H1 (cell line): Measurements from ENCODE around the gene OR2J2. TPM values are rescaled to one million over a fixed set of nuclear protein-coding genes. Genes with fewer than 3 reads are reported as not detected.
"Not testable (repeated sequence)": the region's sequence is repeated elsewhere in the genome, so short reads cannot be mapped to it uniquely, and the experiment has no call there.

Experiments used
- CTCF ChIA-PET: fragments of 300-600 bp; sonication (Branson Sonifier 250); formaldehyde crosslinking; loops from one replicate; lab custom pipeline; 2021; ENCODE audit not compliant: partially characterized antibody; lab: Charles Lee
- POLR2A ChIA-PET: fragments of 300-600 bp; sonication (Branson Sonifier 250); formaldehyde crosslinking; loops from one replicate; lab custom pipeline; 2021; ENCODE audit warnings: inconsistent platforms; ENCODE audit not compliant: partially characterized antibody; lab: Charles Lee
- DNase-seq, 2 experiments: peaks; one replicate each; pipeline versions ENCODE4 v3.0.0 to v3.0.0-alpha.2; 2010 to 2022; ENCODE audit warnings: low spot score in 2 of 2, low read depth in 1 of 2, mixed read lengths in 1 of 2
- FAIRE-seq: peaks from 2 replicates; lab custom pipeline; 2011; peaks lifted over from hg19 to GRCh38; lab: Jason Lieb, UNC
- H2AFZ ChIP-seq: 2 replicates; pipeline ENCODE4 v1.8.1; 2012; ENCODE audit warnings: low read length, inconsistent platforms
- H2AK5ac ChIP-seq: 2 replicates; pipeline ENCODE4 v1.6.1; 2013; ENCODE audit warnings: low read depth, low read length
- H2BK120ac ChIP-seq: replicated peaks from 2 replicates; pipeline ENCODE3; 2013; ENCODE audit warnings: low read depth, low read length, inconsistent platforms
- H2BK12ac ChIP-seq: 2 replicates; pipeline ENCODE4 v1.6.1; 2013; ENCODE audit warnings: low read depth, low read length
- H2BK15ac ChIP-seq: 2 replicates; pipeline ENCODE4 v1.6.1; 2013; ENCODE audit warnings: low read length
- H2BK20ac ChIP-seq: 2 replicates; pipeline ENCODE4 v1.6.1; 2013; ENCODE audit warnings: low read length
- H2BK5ac ChIP-seq: 2 replicates; pipeline ENCODE4 v1.6.1; 2013; ENCODE audit warnings: low read depth, low read length
- H3K14ac ChIP-seq: 2 replicates; pipeline ENCODE4 v1.6.1; 2013; ENCODE audit warnings: inconsistent platforms; ENCODE audit not compliant: insufficient read length
- H3K18ac ChIP-seq: 2 replicates; pipeline ENCODE4 v1.6.1; 2013; ENCODE audit warnings: low read length; ENCODE audit errors: extremely low read depth
- H3K23ac ChIP-seq: 2 replicates; pipeline ENCODE4 v1.6.1; 2013; ENCODE audit warnings: inconsistent platforms; ENCODE audit not compliant: insufficient read length
- H3K23me2 ChIP-seq: 2 replicates; pipeline ENCODE4 v1.6.1; 2013; ENCODE audit warnings: low read depth, low read length
- H3K27ac ChIP-seq: 2 replicates; pipeline ENCODE4 v1.6.1; 2011; ENCODE audit warnings: low read depth, low read length, inconsistent platforms
- H3K27me3 ChIP-seq, 4 experiments: replicated peaks in 1 of 4; 1 replicate in 1 of 4; 2 replicates in 3 of 4; pipeline versions ENCODE4 v1.6.1 to v1.8.1; 2011 to 2013; ENCODE audit warnings: low read length in 3 of 4, mild to moderate bottlenecking in 3 of 4, inconsistent platforms in 2 of 4, mixed read lengths in 2 of 4, moderate library complexity in 1 of 4; ENCODE audit not compliant: control insufficient read depth in 3 of 4, insufficient read depth in 3 of 4; ENCODE audit errors: extremely low read depth in 1 of 4
- H3K36me3 ChIP-seq, 4 experiments: 2 replicates each; pipeline versions ENCODE4 v1.6.1 to v1.8.1; 2011 to 2013; ENCODE audit warnings: mild to moderate bottlenecking in 4 of 4, low read length in 3 of 4, moderate library complexity in 2 of 4, control low read depth in 1 of 4, inconsistent platforms in 1 of 4; ENCODE audit not compliant: insufficient read depth in 4 of 4, control insufficient read depth in 2 of 4
- H3K4ac ChIP-seq: replicated peaks from 2 replicates; pipeline ENCODE3; 2013; ENCODE audit warnings: low read length, low read depth, mixed read lengths, inconsistent platforms; ENCODE audit not compliant: insufficient read length
- H3K4me1 ChIP-seq, 4 experiments: replicated peaks in 1 of 4; 1 replicate in 1 of 4; 2 replicates in 3 of 4; pipeline versions ENCODE4 v1.6.1 to v1.8.1; 2011 to 2013; ENCODE audit warnings: low read length in 3 of 4, inconsistent platforms in 2 of 4, mixed read lengths in 1 of 4; ENCODE audit not compliant: insufficient read depth in 4 of 4, control insufficient read depth in 3 of 4
- H3K4me2 ChIP-seq, 2 experiments: 2 replicates each; pipeline versions ENCODE4 v1.6.1 to v1.8.1; 2011 to 2013; ENCODE audit warnings: low read depth in 2 of 2, low read length in 2 of 2, control low read depth in 1 of 2, inconsistent platforms in 1 of 2, mild to moderate bottlenecking in 1 of 2; ENCODE audit not compliant: insufficient read depth in 1 of 2
- H3K4me3 ChIP-seq, 4 experiments: fragments of 200-600, 300-600 bp in 1 of 4; sonication (generic), shearing (Covaris generic), sonication (Bioruptor Twin) in 1 of 4; 2 replicates each; pipeline versions ENCODE4 v1.5.1 to v1.8.1; 2011 to 2016; ENCODE audit warnings: low read length in 4 of 4, low read depth in 3 of 4, control low read depth in 2 of 4, inconsistent platforms in 2 of 4, mild to moderate bottlenecking in 2 of 4, mixed read lengths in 1 of 4, moderate library complexity in 1 of 4; ENCODE audit not compliant: insufficient read depth in 2 of 4; ENCODE audit errors: extremely low read depth in 1 of 4
- H3K56ac ChIP-seq: replicated peaks from 2 replicates; pipeline ENCODE3; 2013; ENCODE audit warnings: low read depth, mild to moderate bottlenecking, mixed read lengths, low read length, inconsistent platforms; ENCODE audit not compliant: insufficient read length
- H3K79me1 ChIP-seq: 2 replicates; pipeline ENCODE4 v1.6.1; 2013; ENCODE audit warnings: low read depth, low read length, control low read depth
- H3K79me2 ChIP-seq, 2 experiments: 2 replicates each; pipeline versions ENCODE4 v1.6.1 to v1.8.1; 2012 to 2013; ENCODE audit warnings: low read length in 2 of 2, mild to moderate bottlenecking in 2 of 2, inconsistent platforms in 1 of 2; ENCODE audit not compliant: insufficient read depth in 2 of 2, control insufficient read depth in 1 of 2
- H3K9ac ChIP-seq, 4 experiments: replicated peaks in 1 of 4; 1 replicate in 1 of 4; 2 replicates in 3 of 4; pipeline versions ENCODE4 v1.6.1 to v1.8.1; 2011 to 2013; ENCODE audit warnings: low read depth in 3 of 4, low read length in 3 of 4, control low read depth in 2 of 4, mild to moderate bottlenecking in 2 of 4, moderate library complexity in 2 of 4, inconsistent platforms in 1 of 4; ENCODE audit errors: extremely low read depth in 1 of 4
- H3K9me3 ChIP-seq, 2 experiments: 2 replicates each; pipeline versions ENCODE4 v1.6.1 to v1.8.1; 2012 to 2013; ENCODE audit warnings: mild to moderate bottlenecking in 2 of 2, moderate library complexity in 2 of 2, control low read depth in 1 of 2, inconsistent platforms in 1 of 2, low read depth in 1 of 2, low read length in 1 of 2, mixed read lengths in 1 of 2; ENCODE audit not compliant: insufficient read depth in 2 of 2
- H4K20me1 ChIP-seq, 2 experiments: replicated peaks in 1 of 2; 2 replicates each; pipeline versions ENCODE3 to v1.8.1; 2011 to 2013; ENCODE audit warnings: inconsistent platforms in 2 of 2, low read length in 2 of 2, mild to moderate bottlenecking in 1 of 2; ENCODE audit not compliant: insufficient read depth in 2 of 2, control insufficient read depth in 1 of 2
- H4K5ac ChIP-seq: 2 replicates; pipeline ENCODE4 v1.6.1; 2013; ENCODE audit warnings: low read length, low read depth, mixed read lengths, inconsistent platforms; ENCODE audit not compliant: insufficient read length
- H4K8ac ChIP-seq: 2 replicates; pipeline ENCODE4 v1.8.0; 2013; ENCODE audit warnings: mild to moderate bottlenecking, moderate library complexity, low read length, inconsistent platforms; ENCODE audit not compliant: insufficient read depth; ENCODE audit errors: extremely low read depth
- H4K91ac ChIP-seq: replicated peaks from 2 replicates; pipeline ENCODE3; 2013; ENCODE audit warnings: low read length, mixed read lengths, inconsistent platforms; ENCODE audit not compliant: insufficient read length
- WGBS, 2 experiments: shearing (Covaris generic) in 1 of 2; methylation state at CpG; one replicate each; pipeline versions ENCODE4 v1.1.6 to v1.1.7; 2013 to 2015; ENCODE audit warnings: low lambda C conversion rate in 2 of 2, mixed read lengths in 2 of 2, inconsistent platforms in 1 of 2, low coverage in 1 of 2, missing lambda C conversion rate in 1 of 2; ENCODE audit not compliant: insufficient replicate concordance in 2 of 2, insufficient coverage in 1 of 2, insufficient read length in 1 of 2; ENCODE audit errors: extremely low coverage in 1 of 2, missing lambda C conversion rate in 1 of 2; 5-methylcytosine and 5-hydroxymethylcytosine counted together
- polyA plus RNA-seq, 7 experiments: library from polyadenylated mRNA; depleted of rRNA in 3 of 7; stranded (reverse) in 5 of 7; unstranded in 2 of 7; fragments of >200 nt in 5 of 7; fragments of 200-250 nt in 2 of 7; gene quantifications; 1 replicate in 5 of 7; 2 replicates in 1 of 7; 4 replicates in 1 of 7; pipeline versions ENCODE4 v1.2.1 to v1.2.3, GENCODE V29; 2011 to 2013; ENCODE audit warnings: missing spikeins in 2 of 7, mixed read lengths in 2 of 7
- total RNA-seq: library from RNA; stranded (reverse); fragmentation: NEBNext Ultra II Directional; extraction: Animal tissue kit (Norgen Biotek cat#: 25700); gene quantifications from 2 replicates; pipeline ENCODE4 v1.2.1, GENCODE V29; 2021

The OR2J2 gene
- total and polyA plus RNA-seq, 2 of the 8 experiments (the other 6 are each of a cell fraction or from before 2014, with no cell fraction given) = not detected

GRCh38 chr6:29218056-29218455, 47.3 kb downstream of the OR2J2 start:
- H3K27ac ChIP-seq, H3K23ac ChIP-seq, H3K18ac ChIP-seq, H4K20me1 ChIP-seq, FAIRE-seq, H4K5ac ChIP-seq, H3K56ac ChIP-seq, POLR2A ChIA-PET, H2BK120ac ChIP-seq, H2BK15ac ChIP-seq, H3K4ac ChIP-seq, H3K4me1 ChIP-seq, H3K9ac ChIP-seq, H3K79me2 ChIP-seq, H2BK5ac ChIP-seq, H3K23me2 ChIP-seq, H3K27me3 ChIP-seq, H3K79me1 ChIP-seq, H3K4me2 ChIP-seq, H2AFZ ChIP-seq, H2BK20ac ChIP-seq, DNase-seq, H2BK12ac ChIP-seq, H3K36me3 ChIP-seq, H4K91ac ChIP-seq, H3K14ac ChIP-seq, H4K8ac ChIP-seq, H2AK5ac ChIP-seq, H3K4me3 ChIP-seq: not testable (repeated sequence)
- CTCF ChIA-PET = interaction anchor here (1.2 to 1.4 kb wide), 2 partner anchors 202 to 385 kb away, joined by 3 read pairs; no protein-coding TSS in a partner anchor
- 82% methylated on average over 1 of the region's 1 CpG; no CpG with 5 or more reads in 1 of the 2 experiments for WGBS, 2 experiments
- peaks cover 10 to 11% of the 10 kb centered on the region in 2 experiments for H3K9me3 ChIP-seq

Other genes starting within 250 kb of the OR2J2 start
- 76.4 and 78.9 TPM in 2 replicates for gene TRIM27, start 246.9 kb upstream of the OR2J2 start, total RNA-seq
- 61.2 and 85.9 TPM in 2 replicates for gene TRIM27, start 246.9 kb upstream of the OR2J2 start, polyA plus RNA-seq (2011; rRNA removed)
- gene ZNF311, start 165.6 kb upstream of the OR2J2 start, total RNA-seq = 4.2 and 4.3 TPM in 2 replicates
- 1.4 and 1.9 TPM in 2 replicates for gene ZNF311, start 165.6 kb upstream of the OR2J2 start, polyA plus RNA-seq (2011; rRNA removed)
- gene OR2W1, start 125.7 kb upstream of the OR2J2 start, total RNA-seq = not detected in 2 replicates
- gene OR2W1, start 125.7 kb upstream of the OR2J2 start, polyA plus RNA-seq (2011; rRNA removed) = not detected in 2 replicates
- gene OR2B3, start 83.6 kb upstream of the OR2J2 start, total RNA-seq = not detected in 2 replicates
- not detected in 2 replicates for gene OR2B3, start 83.6 kb upstream of the OR2J2 start, polyA plus RNA-seq (2011; rRNA removed)
- gene OR2J1, start 71.4 kb upstream of the OR2J2 start, total RNA-seq = not detected in 2 replicates
- gene OR2J1, start 71.4 kb upstream of the OR2J2 start, polyA plus RNA-seq (2011; rRNA removed) = not detected in 2 replicates
- gene OR2J3, start 62.8 kb upstream of the OR2J2 start, total RNA-seq = not detected in 2 replicates
- 0.03 TPM in 1 of 2 replicates, not detected in the other for gene OR2J3, start 62.8 kb upstream of the OR2J2 start, polyA plus RNA-seq (2011; rRNA removed)
- gene OR14J1, start 130.8 kb downstream of the OR2J2 start, total RNA-seq = not detected in 2 replicates
- not detected in 2 replicates for gene OR14J1, start 130.8 kb downstream of the OR2J2 start, polyA plus RNA-seq (2011; rRNA removed)
- gene OR5V1, start 198.0 kb downstream of the OR2J2 start, total RNA-seq = not detected in 2 replicates
- not detected in 2 replicates for gene OR5V1, start 198.0 kb downstream of the OR2J2 start, polyA plus RNA-seq (2011; rRNA removed)
- gene OR12D3, start 204.4 kb downstream of the OR2J2 start, total RNA-seq = not detected in 2 replicates
- gene OR12D3, start 204.4 kb downstream of the OR2J2 start, polyA plus RNA-seq (2011; rRNA removed) = not detected in 2 replicates
- not detected in 2 replicates for gene OR12D2, start 224.7 kb downstream of the OR2J2 start, total RNA-seq
- gene OR12D2, start 224.7 kb downstream of the OR2J2 start, polyA plus RNA-seq (2011; rRNA removed) = not detected in 2 replicates
- not detected in 2 replicates for gene OR12D1, start 244.0 kb downstream of the OR2J2 start, total RNA-seq
- gene OR12D1, start 244.0 kb downstream of the OR2J2 start, polyA plus RNA-seq (2011; rRNA removed) = not detected in 2 replicates